Fibroblast of lung (primary cell): ENCODE results near the gene MMP3.

ENCODE experiments used
- EZH2 ChIP-seq: IDR thresholded peaks from 2 replicates; pipeline ENCODE4 v1.5.1; 2012; ENCODE audit warnings: low read length, control low read depth, mild to moderate bottlenecking; ENCODE audit errors: missing control alignments
- TF ChIP-seq, protein P1 (sequence below), 2 donors: IDR thresholded peaks in 1 of 2; conservative IDR thresholded peaks in 1 of 2; 1 replicate in 1 of 2; 2 replicates in 1 of 2; pipeline ENCODE4 v1.5.1; 2011 to 2012; ENCODE audit warnings: low read length in 2 of 2, control low read depth in 1 of 2, inconsistent platforms in 1 of 2, low read depth in 1 of 2, mild to moderate bottlenecking in 1 of 2

DNA sequence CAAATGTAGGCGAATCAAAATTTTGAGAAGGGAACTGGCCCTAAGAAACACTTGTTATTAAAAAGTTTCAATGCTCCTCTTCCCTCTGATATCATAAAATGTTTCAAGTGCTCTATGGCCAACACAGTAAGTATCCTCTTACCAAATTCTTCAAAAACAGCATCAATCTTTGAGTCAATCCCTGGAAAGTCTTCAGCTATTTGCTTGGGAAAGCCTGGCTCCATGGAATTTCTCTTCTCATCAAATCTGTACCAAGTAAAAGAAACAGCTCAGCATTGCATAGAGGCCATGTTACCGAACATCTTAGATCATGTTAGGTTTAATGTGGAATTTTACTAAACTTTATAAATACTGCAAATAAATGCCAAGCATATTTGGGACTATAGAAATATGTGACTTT, 6.3 kb downstream of the MMP3 start:
- TF ChIP-seq, protein P1, sequence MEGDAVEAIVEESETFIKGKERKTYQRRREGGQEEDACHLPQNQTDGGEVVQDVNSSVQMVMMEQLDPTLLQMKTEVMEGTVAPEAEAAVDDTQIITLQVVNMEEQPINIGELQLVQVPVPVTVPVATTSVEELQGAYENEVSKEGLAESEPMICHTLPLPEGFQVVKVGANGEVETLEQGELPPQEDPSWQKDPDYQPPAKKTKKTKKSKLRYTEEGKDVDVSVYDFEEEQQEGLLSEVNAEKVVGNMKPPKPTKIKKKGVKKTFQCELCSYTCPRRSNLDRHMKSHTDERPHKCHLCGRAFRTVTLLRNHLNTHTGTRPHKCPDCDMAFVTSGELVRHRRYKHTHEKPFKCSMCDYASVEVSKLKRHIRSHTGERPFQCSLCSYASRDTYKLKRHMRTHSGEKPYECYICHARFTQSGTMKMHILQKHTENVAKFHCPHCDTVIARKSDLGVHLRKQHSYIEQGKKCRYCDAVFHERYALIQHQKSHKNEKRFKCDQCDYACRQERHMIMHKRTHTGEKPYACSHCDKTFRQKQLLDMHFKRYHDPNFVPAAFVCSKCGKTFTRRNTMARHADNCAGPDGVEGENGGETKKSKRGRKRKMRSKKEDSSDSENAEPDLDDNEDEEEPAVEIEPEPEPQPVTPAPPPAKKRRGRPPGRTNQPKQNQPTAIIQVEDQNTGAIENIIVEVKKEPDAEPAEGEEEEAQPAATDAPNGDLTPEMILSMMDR (conservative IDR thresholded peaks at IDR 0.05 in 1 of 2, IDR thresholded peaks at IDR 0.05 in 1 of 2; ENCODE audit: low read depth in 1 of 2, low read length in 2 of 2): no peak
- no peak for TF ChIP-seq EZH2
